ENCODE measurements around the gene BRI3BP. TPM values are rescaled to one million over a fixed set of nuclear protein-coding genes. Genes with fewer than 3 reads are reported as not detected.

The BRI3BP gene
- total RNA-seq: 3.5 TPM
- long read RNA-seq, full-length matches to known transcripts: 3 of 4 reads
- long read RNA-seq, partial matches to known transcripts: 0 of 4 reads
- long read RNA-seq, other reads (novel, unspliced or antisense): 1 of 4 reads

- intact Hi-C loops (cut with DNase I): loop anchor here (5.0 kb wide), 1 partner anchor 73 kb away; the partner anchor contains the start of gene AACS
- ATAC-seq (ENCODE audit: poor library complexity): peak; percentile 18
- DNase-seq: peak; percentile 88
These were observed at the start of gene BRI3BP for GRCh38 chr12:124993626-124994436. BRI3BP (plus strand) TSS chr12:124993645; CDS start chr12:124993791, 146 bp downstream.

- DNase-seq (no peak), ATAC-seq (ENCODE audit: poor library complexity) (no peak)
- intact Hi-C loops (cut with DNase I): no loop called here
These were observed 47.0 kb upstream of the BRI3BP start for GRCh38 chr12:124946447-124946793.

- intact Hi-C loops (cut with DNase I): no loop called here
- ATAC-seq (ENCODE audit: poor library complexity): no peak
- no peak for DNase-seq
These were observed 46.4 kb upstream of the BRI3BP start for GRCh38 chr12:124947013-124947412.

DNA sequence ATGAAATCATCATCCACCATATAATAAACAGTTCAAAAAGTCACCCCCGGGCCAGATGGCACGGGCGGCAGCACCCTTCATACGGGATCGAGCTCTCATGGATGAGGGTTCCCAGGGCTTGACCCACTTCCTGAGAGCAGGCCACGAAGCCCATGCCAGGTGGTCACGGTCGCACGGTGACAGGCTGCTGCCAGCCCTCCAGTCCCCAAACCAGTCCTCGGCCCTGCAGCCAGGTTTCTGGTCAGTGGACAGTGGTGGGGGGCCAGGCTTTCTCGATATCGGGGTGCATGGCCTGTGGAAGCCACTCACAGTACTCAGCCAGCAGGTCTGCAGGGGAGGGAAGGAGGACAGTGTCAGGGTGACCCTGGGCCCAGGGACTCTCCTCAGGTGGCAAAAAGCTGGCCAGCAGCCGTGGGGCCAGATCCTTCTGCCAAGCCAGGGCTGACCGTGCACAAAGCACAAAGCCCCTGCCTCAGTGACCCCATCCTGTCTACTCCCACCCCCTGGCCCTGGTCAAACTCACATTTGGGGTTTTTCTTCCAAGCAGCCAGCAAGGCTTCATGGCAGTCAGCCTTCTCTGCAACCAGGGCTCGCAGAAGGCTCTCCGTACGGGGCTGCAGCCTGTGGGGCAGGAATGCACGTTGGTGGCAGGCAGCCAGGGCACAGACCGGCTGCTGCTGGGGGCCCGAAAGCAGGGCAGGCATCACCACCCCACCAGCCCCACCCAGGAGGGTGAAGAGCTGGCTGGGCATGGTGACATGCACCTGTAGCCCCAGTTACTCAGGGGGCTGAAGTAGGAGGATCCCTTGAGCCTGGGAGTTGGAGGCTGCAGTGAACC is 45.7 kb upstream of the BRI3BP start:
- peak; percentile 60 for ATAC-seq (ENCODE audit: poor library complexity)
- intact Hi-C loops (cut with DNase I): no loop called here
- peak; percentile 45 for DNase-seq

DNA sequence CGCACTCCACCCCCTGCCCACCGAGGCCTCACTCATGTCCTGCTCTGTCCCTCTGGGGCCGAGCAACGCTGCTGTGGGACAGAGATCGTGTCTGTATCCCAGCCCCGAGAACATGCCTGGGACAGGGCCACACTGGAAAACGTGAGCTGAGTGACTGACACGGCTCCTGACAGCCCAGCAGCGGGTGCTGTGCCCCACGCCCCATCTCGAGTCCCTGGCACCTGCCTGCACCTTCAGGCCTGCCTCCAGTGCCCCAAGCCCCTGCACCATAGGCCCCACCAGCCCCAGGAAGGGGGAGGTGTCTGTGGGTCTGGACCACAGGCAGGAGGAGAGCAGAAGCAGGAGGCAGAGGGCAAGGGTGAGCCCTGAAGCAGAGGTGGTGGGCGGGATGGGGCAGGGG is 44.4 kb upstream of the BRI3BP start:
- intact Hi-C loops (cut with DNase I): no loop called here
- ATAC-seq (ENCODE audit: poor library complexity): no peak
- DNase-seq: peak; percentile 32

DNA sequence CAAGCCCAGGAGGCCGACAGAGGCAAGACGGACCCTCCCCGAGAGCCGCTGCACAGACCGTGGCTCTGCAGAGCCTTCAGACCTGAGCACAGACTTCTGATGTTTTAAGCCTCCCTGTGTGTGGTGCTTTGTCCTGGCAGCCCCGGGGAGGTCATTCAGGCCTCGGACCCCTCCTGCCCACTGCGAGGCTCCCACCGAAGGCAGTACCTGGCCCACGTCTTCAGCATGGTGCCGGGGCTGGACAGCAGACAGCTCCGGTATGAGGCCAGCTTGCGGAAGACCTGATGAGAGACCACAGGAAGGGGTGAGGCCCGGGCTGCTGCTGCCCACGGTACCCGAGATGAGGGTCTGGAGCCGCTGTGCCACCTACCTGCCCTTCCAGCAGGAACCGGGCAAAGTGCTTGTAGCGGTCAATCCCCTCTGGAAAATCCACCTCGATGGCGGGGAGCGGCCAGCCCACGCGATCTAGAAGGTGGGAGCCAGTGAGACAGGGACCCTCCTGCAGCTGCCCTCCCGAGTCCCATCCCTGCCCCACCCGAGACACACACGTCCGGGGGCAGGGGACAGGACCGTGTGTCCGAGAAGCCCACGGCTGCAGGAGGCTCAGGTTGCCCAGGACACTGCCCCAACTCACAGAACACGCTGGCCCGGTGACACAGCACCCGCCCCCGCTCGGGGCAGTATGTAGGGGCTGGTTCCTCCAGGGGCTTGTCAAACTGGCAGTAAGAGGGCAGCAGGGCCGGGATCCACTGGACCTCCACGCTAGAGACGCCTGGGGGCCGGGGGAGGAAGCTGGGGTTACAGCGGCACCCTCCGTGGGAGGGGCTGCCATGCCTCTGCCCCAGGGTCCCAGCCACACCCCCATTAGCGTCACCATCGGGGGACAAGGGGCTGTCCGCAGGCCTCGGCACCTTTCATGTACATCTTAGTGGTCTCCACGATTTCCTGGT is 43.4 kb upstream of the BRI3BP start:
- intact Hi-C loops (cut with DNase I): no loop called here
- DNase-seq (peak; percentile 36), ATAC-seq (ENCODE audit: poor library complexity) (no peak)

DNA sequence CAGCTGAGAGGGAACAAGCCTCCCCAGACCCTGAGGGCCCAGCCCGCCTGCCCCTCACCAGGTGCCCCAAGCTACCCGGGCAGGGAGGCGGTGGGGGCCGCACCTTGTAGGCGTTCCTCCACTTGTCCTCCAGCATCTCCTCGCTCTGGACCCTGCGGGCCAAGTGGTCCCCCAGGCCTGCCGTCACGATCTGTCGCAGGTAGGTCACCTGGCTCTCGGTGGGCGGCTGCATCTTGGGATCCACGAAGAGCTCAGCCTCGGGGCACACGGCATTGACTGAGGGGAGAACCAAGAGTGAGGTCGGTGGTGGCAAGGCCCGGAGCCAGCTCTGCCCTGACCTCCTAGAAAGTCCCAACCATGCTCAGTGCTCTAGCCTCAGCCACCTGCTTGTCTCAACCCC is 41.1 kb upstream of the BRI3BP start:
- intact Hi-C loops (cut with DNase I): no loop called here
- no peak for ATAC-seq (ENCODE audit: poor library complexity)
- DNase-seq: peak; percentile 36

GRCh38 chr12:124952801-124953200 is 40.6 kb upstream of the BRI3BP start:
- ATAC-seq (ENCODE audit: poor library complexity): no peak
- peak; percentile 27 for DNase-seq
- intact Hi-C loops (cut with DNase I): no loop called here

DNA sequence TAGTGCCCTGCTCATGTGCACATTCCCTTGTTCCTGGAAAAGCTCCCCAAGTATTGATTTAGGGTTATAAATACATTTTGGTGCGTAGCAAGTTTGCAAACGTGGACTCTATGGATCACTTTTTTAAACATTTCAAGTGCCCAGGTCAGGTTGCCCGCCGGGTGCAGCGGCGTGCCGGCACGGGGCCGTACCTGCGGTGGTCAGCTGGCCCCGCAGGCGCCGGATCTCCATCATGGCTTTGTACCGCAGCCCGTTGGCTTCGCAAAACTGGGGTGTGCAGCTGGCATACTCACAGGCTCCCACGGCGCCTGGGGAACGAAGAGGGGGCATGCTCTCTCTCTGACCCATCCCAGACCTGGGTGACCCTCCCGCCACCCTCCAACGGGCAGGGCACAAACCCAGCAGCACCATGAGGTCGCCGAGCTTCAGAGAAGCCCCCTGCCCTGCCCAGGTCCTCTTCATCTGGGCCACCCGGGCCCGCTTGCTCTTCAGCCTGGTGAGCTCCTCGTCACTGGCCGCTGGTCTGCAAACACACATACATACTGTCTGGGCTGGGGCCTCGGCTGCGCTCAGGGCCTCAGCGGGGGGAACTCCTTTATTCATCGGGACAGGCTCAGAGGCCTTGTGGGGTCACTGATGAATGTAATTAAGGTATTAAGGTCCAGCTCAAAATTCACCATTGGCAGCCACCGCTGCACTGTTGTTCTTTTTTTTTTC is 39.6 kb upstream of the BRI3BP start:
- DNase-seq (no peak), ATAC-seq (ENCODE audit: poor library complexity) (no peak)
- intact Hi-C loops (cut with DNase I): no loop called here

GRCh38 chr12:124954771-124955170 is 38.7 kb upstream of the BRI3BP start:
- intact Hi-C loops (cut with DNase I): no loop called here
- ATAC-seq (ENCODE audit: poor library complexity): no peak
- DNase-seq: no peak

DNA sequence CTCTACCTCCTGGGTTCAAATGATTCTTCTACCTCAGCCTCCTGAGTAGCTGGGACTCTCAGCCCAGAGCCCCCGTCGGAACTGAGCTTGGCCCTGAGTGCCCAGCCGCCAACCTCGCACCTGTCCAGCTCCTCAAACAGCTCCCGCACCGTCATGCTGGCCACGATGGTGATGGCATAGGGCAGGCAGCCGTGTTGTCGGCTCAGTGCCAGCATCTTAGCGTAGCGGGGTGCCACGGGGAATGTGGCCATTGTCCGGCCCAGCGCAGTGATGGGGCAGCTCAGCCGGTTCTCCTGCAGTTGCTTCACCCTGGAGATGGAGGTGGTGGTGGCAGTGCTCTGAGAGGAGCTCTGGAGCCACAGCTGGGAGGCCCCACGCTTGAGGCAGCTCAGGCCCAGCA is 36.9 kb upstream of the BRI3BP start:
- intact Hi-C loops (cut with DNase I): no loop called here
- ATAC-seq (ENCODE audit: poor library complexity) (no peak), DNase-seq (no peak)

GRCh38 chr12:124961055-124961454 is 32.4 kb upstream of the BRI3BP start:
- intact Hi-C loops (cut with DNase I): no loop called here

DNA sequence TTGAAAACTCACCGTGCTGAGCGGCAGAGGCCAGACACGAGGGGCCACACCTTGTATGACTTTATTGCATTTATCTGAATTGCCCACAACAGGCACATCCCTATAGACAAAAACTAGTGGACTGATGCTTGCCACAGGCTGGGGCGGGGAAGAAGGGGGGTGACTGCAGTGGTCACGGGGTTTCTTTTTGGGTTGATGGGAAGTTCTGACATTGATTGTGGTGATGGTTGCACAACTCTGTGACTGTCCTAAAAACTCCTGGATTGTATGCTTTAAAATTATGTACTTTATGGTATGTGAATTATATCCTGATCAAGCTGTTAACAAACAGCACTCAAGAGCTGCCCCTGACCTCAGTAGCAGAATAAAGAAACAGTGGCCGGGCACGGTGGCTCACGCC is 30.2 kb upstream of the BRI3BP start:
- ATAC-seq (ENCODE audit: poor library complexity): no peak
- intact Hi-C loops (cut with DNase I): no loop called here
- no peak for DNase-seq

More at GRCh38 chr12:124961055-124961454, 32.4 kb upstream of the BRI3BP start:
- ATAC-seq (ENCODE audit: poor library complexity): no peak
- DNase-seq: no peak

GRCh38 chr12:124964251-124964650 is 29.2 kb upstream of the BRI3BP start:
- intact Hi-C loops (cut with DNase I): no loop called here
- no peak for DNase-seq
- ATAC-seq (ENCODE audit: poor library complexity): no peak

DNA sequence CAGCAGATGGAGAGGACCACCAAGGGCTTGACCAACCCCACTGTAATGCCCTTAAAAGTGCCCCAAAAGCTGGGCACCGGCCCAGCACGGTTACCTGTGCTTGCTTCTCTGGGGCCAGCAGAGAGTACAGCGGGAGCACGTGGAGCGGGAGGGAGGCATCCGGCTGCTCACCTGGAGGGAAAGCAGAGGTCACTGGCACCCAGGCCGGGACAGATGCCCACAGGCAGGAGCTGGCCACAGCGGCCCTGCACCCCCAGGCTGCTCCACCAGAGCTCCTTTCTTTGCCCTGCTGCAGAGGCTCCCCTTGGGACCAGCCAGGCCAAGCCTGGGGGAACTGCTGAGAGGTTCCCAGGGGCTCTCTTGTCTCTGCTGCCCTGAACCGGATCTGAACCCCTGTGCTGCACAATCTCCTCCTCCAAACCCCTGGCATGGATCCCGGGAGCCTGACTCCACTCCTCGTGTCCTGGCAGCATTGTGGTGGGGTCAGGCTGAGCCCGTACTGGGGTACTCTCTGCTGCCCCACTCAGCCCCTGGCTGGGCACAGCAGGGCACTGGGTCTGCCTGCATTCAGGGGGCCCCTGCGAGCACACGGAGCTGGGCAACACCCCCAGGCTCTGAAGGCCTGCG is 28.5 kb upstream of the BRI3BP start:
- no peak for ATAC-seq (ENCODE audit: poor library complexity)
- intact Hi-C loops (cut with DNase I): no loop called here
- DNase-seq: no peak

- ATAC-seq (ENCODE audit: poor library complexity): no peak
- intact Hi-C loops (cut with DNase I): no loop called here
These were observed 26.3 kb upstream of the BRI3BP start for GRCh38 chr12:124967016-124967739.

GRCh38 chr12:124968656-124969055 is 24.8 kb upstream of the BRI3BP start:
- ATAC-seq (ENCODE audit: poor library complexity) (no peak), DNase-seq (no peak)
- intact Hi-C loops (cut with DNase I): no loop called here

More at GRCh38 chr12:124967016-124967739, 26.3 kb upstream of the BRI3BP start:
- no peak for DNase-seq
